CD14-positive monocyte (primary cell): ENCODE data around the gene SCYGR1. TPM values are rescaled to one million over a fixed set of nuclear protein-coding genes. Genes with fewer than 3 reads are reported as not detected.

ENCODE experiments used
- DNase-seq, 3 donors: peaks; one replicate each; pipeline ENCODE4 v3.0.0-alpha.2; 2011 to 2022
- H2AFZ ChIP-seq: 2 replicates; pipeline ENCODE4 v1.6.0; 2012; ENCODE audit warnings: mild to moderate bottlenecking, low read depth, low read length, inconsistent platforms; ENCODE audit not compliant: insufficient read depth, poor library complexity, severe bottlenecking
- H3K27ac ChIP-seq, 2 donors: 1 replicate in 1 of 2; 2 replicates in 1 of 2; pipeline ENCODE4 v1.5.1; 2012 to 2013; ENCODE audit warnings: low read length in 2 of 2, control low read depth in 1 of 2, inconsistent platforms in 1 of 2, low read depth in 1 of 2, mild to moderate bottlenecking in 1 of 2
- H3K27me3 ChIP-seq, 2 donors: one replicate each; pipeline versions ENCODE4 v1.6.0 to v1.6.1; 2011 to 2013; ENCODE audit warnings: low read length in 2 of 2; ENCODE audit not compliant: control insufficient read depth in 2 of 2, insufficient read depth in 2 of 2
- H3K36me3 ChIP-seq, 2 donors: replicated peaks in 1 of 2; 1 replicate in 1 of 2; 2 replicates in 1 of 2; pipeline versions ENCODE4 v1.5.1 to v1.6.1; 2012 to 2013; ENCODE audit warnings: low read length in 2 of 2, control low read depth in 1 of 2, inconsistent platforms in 1 of 2, mild to moderate bottlenecking in 1 of 2; ENCODE audit not compliant: insufficient read depth in 2 of 2, control insufficient read depth in 1 of 2
- H3K4me1 ChIP-seq, 2 donors: 1 replicate in 1 of 2; 2 replicates in 1 of 2; pipeline versions ENCODE4 v1.5.1 to v1.6.1; 2012 to 2013; ENCODE audit warnings: low read length in 2 of 2, control low read depth in 1 of 2, inconsistent platforms in 1 of 2, mild to moderate bottlenecking in 1 of 2, moderate library complexity in 1 of 2; ENCODE audit not compliant: insufficient read depth in 2 of 2, control insufficient read depth in 1 of 2
- H3K4me2 ChIP-seq: replicated peaks from 2 replicates; pipeline ENCODE3; 2012; ENCODE audit warnings: low read length, moderate library complexity, mild to moderate bottlenecking; ENCODE audit not compliant: poor library complexity, severe bottlenecking; ENCODE audit errors: extremely low read depth
- H3K4me3 ChIP-seq, 3 experiments: fragments of 200-600 bp in 1 of 3; sonication (generic) in 1 of 3; replicated peaks in 1 of 3; 1 replicate in 2 of 3; 2 replicates in 1 of 3; pipeline ENCODE4 v1.5.1; 2011 to 2013; ENCODE audit warnings: low read length in 3 of 3, mild to moderate bottlenecking in 3 of 3, control low read depth in 2 of 3, low read depth in 2 of 3, inconsistent platforms in 1 of 3, moderate library complexity in 1 of 3
- H3K79me2 ChIP-seq: 2 replicates; pipeline ENCODE4 v1.6.0; 2012; ENCODE audit warnings: mild to moderate bottlenecking, control low read depth, inconsistent platforms, low read length, moderate library complexity; ENCODE audit not compliant: insufficient read depth
- H3K9ac ChIP-seq: 2 replicates; pipeline ENCODE4 v1.6.0; 2017; ENCODE audit warnings: low read length, mild to moderate bottlenecking; ENCODE audit not compliant: insufficient read depth, poor library complexity, severe bottlenecking
- H3K9me3 ChIP-seq, 2 donors: replicated peaks in 1 of 2; 1 replicate in 1 of 2; 2 replicates in 1 of 2; pipeline versions ENCODE4 v1.5.1 to v1.6.1; 2012 to 2013; ENCODE audit warnings: low read length in 2 of 2, control low read depth in 1 of 2; ENCODE audit not compliant: control insufficient read depth in 1 of 2, insufficient read depth in 1 of 2
- H4K20me1 ChIP-seq: 2 replicates; pipeline ENCODE4 v1.6.0; 2012; ENCODE audit warnings: mild to moderate bottlenecking, low read length, control low read depth, moderate library complexity; ENCODE audit not compliant: insufficient read depth
- H3K27ac Mint-ChIP-seq, 7 donors: one replicate each; pipeline ENCODE4 v1.8.0; 2020; ENCODE audit warnings: mild to moderate bottlenecking in 7 of 7, mixed read lengths in 7 of 7, moderate library complexity in 6 of 7, inconsistent platforms in 2 of 7
- H3K27me3 Mint-ChIP-seq, 3 donors: one replicate each; pipeline ENCODE4 v1.8.0; 2021 to 2022; ENCODE audit warnings: low read depth in 3 of 3, mild to moderate bottlenecking in 3 of 3, mixed read lengths in 3 of 3, moderate library complexity in 3 of 3, inconsistent platforms in 1 of 3
- H3K36me3 Mint-ChIP-seq, 2 donors: one replicate each; pipeline ENCODE4 v1.8.0; 2020; ENCODE audit warnings: mixed read lengths in 2 of 2, inconsistent platforms in 1 of 2, mild to moderate bottlenecking in 1 of 2
- H3K4me1 Mint-ChIP-seq: one replicate; pipeline ENCODE4 v1.8.0; 2020; ENCODE audit warnings: mild to moderate bottlenecking, mixed read lengths
- H3K4me3 Mint-ChIP-seq, 2 donors: one replicate each; pipeline ENCODE4 v1.8.0; 2020; ENCODE audit warnings: mild to moderate bottlenecking in 2 of 2, mixed read lengths in 2 of 2, moderate library complexity in 1 of 2
- H3K9me3 Mint-ChIP-seq, 7 donors: one replicate each; pipeline ENCODE4 v1.8.0; 2020 to 2022; ENCODE audit warnings: mixed read lengths in 7 of 7, mild to moderate bottlenecking in 6 of 7, moderate library complexity in 6 of 7, inconsistent platforms in 2 of 7
- CTCF ChIP-seq: fragments of 200-600 bp; IDR thresholded peaks from one replicate; pipeline ENCODE4 v1.8.0; 2022; ENCODE audit warnings: antibody characterized with exemption, mild to moderate bottlenecking
- WGBS: methylation state at CpG from one replicate; pipeline ENCODE4 v1.1.5; 2013; ENCODE audit warnings: missing lambda C conversion rate; ENCODE audit not compliant: insufficient coverage; 5-methylcytosine and 5-hydroxymethylcytosine counted together
- intact Hi-C, 2 donors: fragments of 100-400 bp; cut with micrococcal nuclease; formaldehyde crosslinking; loops; one replicate each; pipeline versions ENCODE4 v1.15.0 to v1.15.1; 2023
- polyA plus RNA-seq, 3 donors: library from polyadenylated mRNA; depleted of rRNA in 1 of 3; unstranded in 2 of 3; stranded (reverse) in 1 of 3; fragments of 300-500 nt in 2 of 3; fragments of >200 nt in 1 of 3; fragmentation: Illumina TruSeq in 2 of 3; gene quantifications; 1 replicate in 2 of 3; 2 replicates in 1 of 3; pipeline ENCODE4 v1.2.3, GENCODE V29; 2012 to 2021

The SCYGR1 gene
- polyA plus RNA-seq, 3 donors, result not detected

DNA sequence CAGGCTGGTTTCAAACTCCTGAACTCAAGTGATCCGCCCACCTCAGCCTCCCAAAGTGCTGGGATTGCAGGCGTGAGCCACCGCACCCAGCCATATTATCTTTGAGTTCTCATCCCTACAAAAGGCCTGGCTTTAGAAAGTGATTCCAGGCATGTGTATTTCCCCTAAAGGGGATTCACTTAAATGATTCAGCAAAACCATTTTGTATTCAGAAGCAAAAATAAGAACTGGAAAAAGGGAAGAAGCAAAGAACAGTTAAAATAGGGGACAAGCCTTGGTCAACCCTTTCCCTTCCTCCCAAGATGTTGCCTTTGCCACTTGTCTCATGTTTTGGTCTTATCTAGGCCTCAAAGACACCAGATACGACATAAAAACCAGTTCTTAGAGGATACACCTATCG lies 19.2 kb downstream of the SCYGR1 start:
- Histone ChIP-seq H3K9me3 (no peaks in the 10 kb centered on the region), H3K27ac (peak overlapping the region; percentile 49 to 93), H2AFZ (no peak overlapping the region), H3K9ac (no peak overlapping the region), H4K20me1 (no peaks in the 10 kb centered on the region), H3K4me3 (peak overlapping the region in 1 of 3 experiments; percentile 7), H3K79me2 (no peaks in the 10 kb centered on the region), H3K4me2 (peak overlapping the region; percentile 12), H3K4me1 (peaks cover 58 to 71% of the 10 kb centered on the region in 2 donors), H3K27me3 (no peaks in the 10 kb centered on the region), H3K36me3 (no peaks in the 10 kb centered on the region)
- Mint-ChIP-seq H3K4me3 (no peak overlapping the region), H3K36me3 (peaks cover 2 to 4% of the 10 kb centered on the region in 2 donors), H3K4me1 (peaks cover 63% of the 10 kb centered on the region), H3K9me3 (peaks cover 0 to 2% (median 0%) of the 10 kb centered on the region in 7 donors), H3K27ac (peak overlapping the region; percentile 88 to 100 (median 98)), H3K27me3 (peaks cover 0 to 2% (median 0%) of the 10 kb centered on the region in 3 donors)
- intact Hi-C loops, result loop anchor here (5.0 to 10.0 kb wide), 2 partner anchors 104 to 106 kb away; partner anchors contain the start of gene AGFG1 (in 2 of the 2)
- 80% methylated on average over 1 of the region's 5 CpGs for WGBS
- DNase-seq, result peak; percentile 28 to 83 (median 69)
- TF ChIP-seq CTCF, result no peak

DNA sequence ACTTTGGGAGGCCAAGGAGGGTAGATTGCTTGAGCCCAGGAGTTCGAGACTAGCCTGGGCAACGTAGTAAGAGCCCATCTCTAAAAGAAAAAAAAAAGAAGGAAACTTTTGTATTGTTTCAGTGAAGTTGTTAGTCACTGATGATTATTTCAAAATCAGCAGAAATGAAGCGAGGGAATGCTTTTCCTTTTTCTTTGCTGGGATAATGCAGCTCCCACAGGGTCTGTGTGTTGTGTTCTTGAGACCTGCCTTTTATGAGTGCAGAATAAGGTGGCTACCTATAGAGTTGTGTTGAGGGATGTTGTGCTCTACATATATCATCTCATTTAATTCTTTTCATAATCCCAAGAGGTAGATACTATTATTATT lies 20.3 kb downstream of the SCYGR1 start:
- Histone ChIP-seq H3K36me3 (no peaks in the 10 kb centered on the region), H3K4me3 (no peak overlapping the region), H3K9ac (no peak overlapping the region), H3K79me2 (no peaks in the 10 kb centered on the region), H4K20me1 (no peaks in the 10 kb centered on the region), H3K4me2 (no peak overlapping the region), H3K4me1 (peaks cover 56 to 60% of the 10 kb centered on the region in 2 donors), H2AFZ (no peak overlapping the region), H3K27ac (peak overlapping the region; percentile 55 to 71), H3K27me3 (no peaks in the 10 kb centered on the region), H3K9me3 (no peaks in the 10 kb centered on the region)
- 62% methylated on average over 3 of the region's 3 CpGs for WGBS
- H3K4me3 Mint-ChIP-seq, result no peak overlapping the region
- peaks cover 0 to 2% of the 10 kb centered on the region in 2 donors for H3K36me3 Mint-ChIP-seq
- peaks cover 57% of the 10 kb centered on the region for H3K4me1 Mint-ChIP-seq
- H3K27me3 Mint-ChIP-seq, result peaks cover 0 to 2% (median 0%) of the 10 kb centered on the region in 3 donors
- DNase-seq, result peak in 2 of 3 donors; percentile 37 to 52
- intact Hi-C loops, result loop anchor here (2.0 to 10.0 kb wide), 3 partner anchors 17 to 107 kb away; partner anchors contain the start of gene AGFG1 (in 2 of the 2)
- no peak for TF ChIP-seq CTCF
- peak overlapping the region; percentile 81 to 98 (median 95) for H3K27ac Mint-ChIP-seq
- H3K9me3 Mint-ChIP-seq, result peaks cover 0 to 2% (median 0%) of the 10 kb centered on the region in 7 donors
